ENCODE measurements around the gene TXNDC8.
"Not testable (repeated sequence)": the region's sequence is repeated elsewhere in the genome, so short reads cannot be mapped to it uniquely, and the experiment has no call there.

TXNDC8 gene

DNA sequence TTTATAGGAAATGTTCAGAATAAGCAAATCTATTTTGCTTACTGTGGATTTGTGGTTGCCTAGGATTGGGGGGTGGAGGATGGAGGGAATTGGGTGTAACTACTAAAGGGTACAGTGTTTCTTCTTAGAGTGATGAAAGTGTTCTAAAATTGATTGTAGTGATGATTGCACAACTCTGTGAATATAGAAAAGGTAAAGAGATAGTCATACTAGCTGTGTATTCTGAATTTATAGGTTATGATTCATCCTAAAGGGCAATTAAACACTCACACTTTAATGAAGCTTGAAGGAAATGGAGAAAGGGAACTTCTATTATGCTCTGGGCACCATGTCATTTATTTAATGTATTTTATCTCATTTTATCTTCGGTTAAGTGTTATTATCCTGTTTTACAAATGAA, 9.9 kb downstream of the TXNDC8 start:
- DNase-seq (ENCODE audit: low spot score), result no peak

GRCh38 chr9:110323818-110324217, 13.8 kb downstream of the TXNDC8 start:
- no peak for DNase-seq (ENCODE audit: low spot score)

- DNase-seq (ENCODE audit: low spot score), result no peak
These were observed 16.8 kb downstream of the TXNDC8 start for GRCh38 chr9:110320651-110321445.

DNA sequence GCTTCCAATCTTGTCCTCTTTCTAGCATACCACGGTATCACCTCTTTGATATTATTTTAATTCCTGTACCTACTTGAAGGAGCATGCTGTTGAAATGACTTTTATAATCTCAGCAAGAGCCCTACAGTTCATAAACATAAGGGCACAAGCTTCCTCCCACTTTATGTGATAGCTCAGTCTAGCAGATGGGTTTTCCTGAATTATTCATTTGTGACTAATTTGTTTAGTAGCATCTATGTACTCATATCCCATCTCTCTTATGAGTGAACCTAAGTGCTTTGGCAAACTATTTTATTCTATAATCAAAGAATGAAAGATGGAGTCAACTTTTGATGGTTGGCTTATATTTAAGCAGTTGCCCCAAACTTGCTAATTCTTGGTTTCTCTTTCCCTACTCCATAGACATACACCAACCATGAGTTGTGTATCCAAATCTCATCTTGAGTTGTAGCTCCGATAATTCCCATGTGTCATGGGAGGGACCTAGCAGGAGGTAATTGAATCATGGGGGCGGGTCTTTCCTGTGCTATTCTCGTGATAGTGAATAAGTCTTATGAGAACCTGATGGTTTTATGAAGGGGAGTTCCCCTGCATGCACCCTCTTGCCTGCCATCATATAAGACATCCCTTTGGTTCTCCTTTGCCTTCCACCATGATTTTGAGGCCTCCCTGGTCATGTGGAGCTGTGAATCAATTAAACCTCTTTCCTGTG, 17.7 kb downstream of the TXNDC8 start:
- DNase-seq (ENCODE audit: low spot score), result no peak

GRCh38 chr9:110317911-110318310, 19.8 kb downstream of the TXNDC8 start:
- no peak for DNase-seq (ENCODE audit: low spot score)

DNA sequence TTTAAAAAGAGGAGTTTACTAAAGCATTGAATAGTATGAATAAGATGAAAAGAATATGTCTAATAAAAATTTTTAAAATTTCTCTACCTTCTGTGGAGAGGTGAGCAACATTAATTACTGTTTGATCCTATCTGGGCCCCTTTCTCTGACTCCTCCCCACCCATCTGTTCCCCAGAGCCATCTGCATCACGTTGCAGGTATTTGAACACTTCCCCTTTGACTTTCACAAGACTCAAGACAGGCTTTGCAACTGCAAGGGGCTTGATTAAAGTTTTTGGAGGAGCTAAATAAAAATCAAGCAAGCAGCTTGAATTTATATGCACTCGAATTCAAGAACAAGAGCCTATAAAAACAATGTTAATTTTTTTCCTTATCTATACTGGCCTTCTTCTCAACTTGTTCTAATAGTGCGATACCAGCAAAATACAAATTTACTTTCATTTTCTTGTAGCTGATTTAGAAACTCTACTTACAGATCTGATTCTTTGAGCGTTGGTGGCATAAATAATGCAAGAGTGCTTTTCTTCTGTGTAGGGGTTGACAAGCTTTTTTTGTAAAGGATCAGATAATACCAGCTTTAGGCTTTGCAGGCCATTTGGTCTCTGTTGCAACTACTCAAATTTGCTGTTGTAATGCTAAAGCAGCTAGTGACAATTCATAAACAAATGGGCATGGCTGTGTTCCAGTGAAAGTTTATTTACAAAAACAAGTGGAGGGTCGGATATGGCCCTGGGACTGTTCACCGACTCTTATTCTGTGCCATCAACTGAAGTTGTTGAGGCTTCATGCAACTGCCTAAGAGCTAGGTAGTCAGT, 21.2 kb downstream of the TXNDC8 start:
- DNase-seq (ENCODE audit: low spot score), result no peak

DNA sequence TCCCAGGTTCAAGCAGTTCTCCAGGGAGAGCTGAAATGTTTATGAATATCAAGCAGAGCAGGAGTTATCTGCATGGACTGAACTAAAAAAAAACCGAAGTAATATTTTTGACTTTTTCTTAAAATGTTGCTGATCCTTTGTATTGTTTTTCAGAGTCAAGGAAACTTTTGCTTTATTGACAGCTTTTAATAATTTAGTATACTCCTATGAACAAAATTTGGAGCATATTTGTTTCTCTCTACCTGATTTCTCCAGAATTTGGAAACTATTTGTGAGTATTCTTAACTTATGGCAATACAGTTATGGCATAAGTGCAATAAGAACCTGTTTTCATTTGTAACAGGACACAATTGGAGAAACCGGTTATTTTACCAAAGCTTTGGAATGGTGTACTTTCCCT, 25.7 kb downstream of the TXNDC8 start:
- DNase-seq (ENCODE audit: low spot score), result not testable (repeated sequence)

- no peak for DNase-seq (ENCODE audit: low spot score)
These were observed 28.0 kb downstream of the TXNDC8 start for GRCh38 chr9:110309681-110310080.

DNA sequence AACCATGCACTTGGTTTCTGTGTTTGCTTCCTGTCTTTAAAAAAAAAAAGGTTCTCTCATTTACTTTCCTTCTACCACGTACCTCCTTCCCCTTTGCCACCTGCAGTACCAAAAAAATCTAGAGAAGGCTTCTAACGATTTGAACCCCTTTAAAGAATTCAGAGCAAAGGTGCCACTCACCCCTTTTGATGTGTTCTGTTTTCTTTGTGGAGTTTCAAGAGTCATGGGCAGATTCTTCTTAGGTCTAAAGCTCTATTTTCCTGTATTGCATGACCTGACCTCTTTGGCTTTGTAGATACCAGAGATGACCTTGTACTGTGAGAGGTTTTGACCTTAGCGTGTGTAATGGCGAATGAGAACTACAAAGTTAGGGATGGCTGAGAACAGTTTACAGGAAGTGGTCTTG, 29.0 kb downstream of the TXNDC8 start:
- no peak for DNase-seq (ENCODE audit: low spot score)

- DNase-seq (ENCODE audit: low spot score), result no peak
These were observed 30.5 kb downstream of the TXNDC8 start for GRCh38 chr9:110307191-110307590.

DNA sequence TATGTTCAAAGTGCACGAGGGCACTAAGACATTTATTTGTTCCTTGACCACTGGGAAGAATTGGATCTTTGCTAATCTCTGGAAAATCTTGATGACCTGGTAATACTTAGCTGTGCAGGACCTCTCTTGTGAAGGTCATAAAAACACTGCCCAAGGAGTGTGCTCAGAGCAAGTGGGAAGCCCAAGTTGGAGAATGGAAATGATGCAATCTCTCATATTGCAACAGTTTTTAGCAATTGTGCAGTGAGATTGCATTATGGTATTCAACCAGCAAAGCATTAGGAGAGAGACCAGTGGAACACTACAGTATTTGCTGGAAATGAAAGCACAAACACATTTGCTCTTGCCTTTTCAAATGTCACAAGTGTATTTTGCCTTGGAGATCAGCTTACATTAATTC, 34.5 kb downstream of the TXNDC8 start:
- peak; percentile 4 for DNase-seq (ENCODE audit: low spot score)

- no peak for DNase-seq (ENCODE audit: low spot score)
These were observed 39.5 kb downstream of the TXNDC8 start for GRCh38 chr9:110298043-110298605.

DNA sequence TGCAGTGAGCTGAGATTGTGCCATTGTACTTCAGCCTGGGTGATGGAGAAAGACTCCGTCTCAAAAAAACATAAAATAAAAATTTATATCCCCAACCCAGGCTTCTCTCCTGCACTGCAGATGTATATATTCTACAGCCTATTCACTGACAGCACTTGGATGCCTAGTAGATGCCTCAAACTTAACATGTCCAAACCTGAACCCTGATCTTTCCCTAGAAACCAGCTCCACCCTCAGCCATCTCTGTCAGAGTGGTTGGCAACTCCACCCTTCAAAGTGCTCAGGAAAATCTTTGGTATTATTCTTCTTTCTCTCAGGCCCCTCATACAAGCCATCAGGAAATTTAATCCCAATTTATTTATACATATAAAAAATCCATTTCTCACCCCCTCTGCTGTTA, 44.4 kb downstream of the TXNDC8 start:
- no peak for DNase-seq (ENCODE audit: low spot score)

GRCh38 chr9:110291921-110292557, 45.6 kb downstream of the TXNDC8 start:
- DNase-seq (ENCODE audit: low spot score), result no peak

GRCh38 chr9:110290001-110290400, 47.7 kb downstream of the TXNDC8 start:
- no peak for DNase-seq (ENCODE audit: low spot score)

DNA sequence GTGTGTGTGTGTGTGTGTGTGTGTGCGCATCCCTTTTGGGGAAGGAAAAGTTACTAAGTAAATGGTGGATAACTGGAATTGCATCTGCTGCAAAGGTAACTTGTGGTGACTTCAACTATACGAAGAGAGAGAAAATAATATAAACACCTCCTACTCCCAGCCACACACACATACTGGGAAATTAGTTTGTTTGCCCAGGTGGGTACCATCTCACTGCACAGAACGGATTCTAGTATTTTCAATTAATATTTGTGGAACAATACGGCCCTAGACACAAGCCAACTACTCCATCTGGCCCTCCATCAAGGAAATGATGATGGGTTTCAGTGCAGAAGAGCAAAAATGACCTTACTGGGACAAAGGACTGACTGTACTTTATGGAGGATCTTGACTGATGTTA, 49.2 kb downstream of the TXNDC8 start:
- DNase-seq (ENCODE audit: low spot score), result no peak

GRCh38 chr9:110287289-110287680, 50.4 kb downstream of the TXNDC8 start:
- no peak for DNase-seq (ENCODE audit: low spot score)

- no peak for DNase-seq (ENCODE audit: low spot score)
These were observed 53.3 kb downstream of the TXNDC8 start for GRCh38 chr9:110284211-110284844.

DNA sequence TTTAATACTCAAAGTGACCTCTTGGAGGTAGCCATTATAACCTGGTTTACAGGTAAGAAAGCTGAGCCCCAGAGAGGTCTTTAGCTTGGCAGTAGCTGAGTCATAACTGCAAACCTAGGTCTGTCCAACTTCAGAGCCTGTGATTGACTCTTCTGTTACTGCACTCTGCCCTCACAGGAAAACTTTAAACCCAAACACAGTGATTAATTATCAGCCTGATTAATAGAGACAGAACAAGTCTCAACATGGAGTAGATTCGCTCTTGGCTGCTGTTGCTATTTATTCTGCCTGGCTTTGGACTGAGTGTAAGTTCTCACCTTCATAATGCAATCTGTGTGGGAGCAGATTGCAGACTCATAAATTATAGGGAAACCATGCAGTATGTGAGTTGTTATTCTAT, 53.9 kb downstream of the TXNDC8 start:
- no peak for DNase-seq (ENCODE audit: low spot score)

GRCh38 chr9:110282739-110283081, 55.0 kb downstream of the TXNDC8 start:
- DNase-seq (ENCODE audit: low spot score), result no peak

- DNase-seq (ENCODE audit: low spot score), result peak; percentile 20
These were observed 55.5 kb downstream of the TXNDC8 start for GRCh38 chr9:110282018-110282738.

Data from AG08395 (cell line).